CD8-positive, alpha-beta memory T cell (primary cell): Measurements from ENCODE around the gene SLC9C1. TPM values are rescaled to one million over a fixed set of nuclear protein-coding genes. Genes with fewer than 3 reads are reported as not detected.
A peak's percentile ranks its signal among the peaks of the same experiment; 100 is the strongest.

Source experiments
- CTCF ChIA-PET: fragments of 350-600 bp; sonication (Branson Sonifier 250); formaldehyde crosslinking; loops from one replicate; lab custom pipeline; 2021; ENCODE audit warnings: antibody characterized with exemption; lab: Charles Lee
- POLR2A ChIA-PET: fragments of 350-600 bp; sonication (Branson Sonifier 250); formaldehyde crosslinking; loops from one replicate; lab custom pipeline; 2021; ENCODE audit warnings: antibody characterized with exemption; lab: Charles Lee
- DNase-seq, 5 donors: peaks; one replicate each; pipeline versions ENCODE4 v3.0.0 to v3.0.0-alpha.2; 2020 to 2022; ENCODE audit warnings: mixed read lengths in 1 of 5
- H3K27ac ChIP-seq: one replicate; pipeline ENCODE4 v1.7.0; 2013; ENCODE audit warnings: low read depth, mild to moderate bottlenecking, low read length, moderate library complexity
- H3K27me3 ChIP-seq: 2 replicates; pipeline ENCODE4 v1.7.0; 2013; ENCODE audit warnings: low read length, mild to moderate bottlenecking; ENCODE audit not compliant: insufficient read depth, poor library complexity, severe bottlenecking
- H3K36me3 ChIP-seq: 2 replicates; pipeline ENCODE4 v1.7.0; 2013; ENCODE audit warnings: mild to moderate bottlenecking, low read length, moderate library complexity; ENCODE audit not compliant: insufficient read depth
- H3K4me1 ChIP-seq: 2 replicates; pipeline ENCODE4 v1.7.0; 2013; ENCODE audit warnings: mild to moderate bottlenecking, low read length, moderate library complexity; ENCODE audit not compliant: insufficient read depth
- H3K4me3 ChIP-seq: 2 replicates; pipeline ENCODE4 v1.7.0; 2013; ENCODE audit warnings: mild to moderate bottlenecking, low read length
- H3K9me3 ChIP-seq: 2 replicates; pipeline ENCODE4 v1.7.0; 2013; ENCODE audit warnings: mild to moderate bottlenecking, low read length
- H3K27ac Mint-ChIP-seq, 8 donors: one replicate each; pipeline ENCODE4 v1.8.0; 2020 to 2021; ENCODE audit warnings: mixed read lengths in 8 of 8, mild to moderate bottlenecking in 6 of 8, inconsistent platforms in 3 of 8, moderate library complexity in 3 of 8
- H3K27me3 Mint-ChIP-seq, 2 donors: one replicate each; pipeline ENCODE4 v1.8.0; 2020 to 2021; ENCODE audit warnings: mixed read lengths in 2 of 2, mild to moderate bottlenecking in 1 of 2, moderate library complexity in 1 of 2
- H3K36me3 Mint-ChIP-seq, 3 donors: one replicate each; pipeline ENCODE4 v1.8.0; 2020 to 2021; ENCODE audit warnings: mixed read lengths in 3 of 3, inconsistent platforms in 1 of 3, mild to moderate bottlenecking in 1 of 3
- H3K4me1 Mint-ChIP-seq, 3 donors: one replicate each; pipeline ENCODE4 v1.8.0; 2020 to 2021; ENCODE audit warnings: mixed read lengths in 3 of 3, inconsistent platforms in 1 of 3, mild to moderate bottlenecking in 1 of 3
- H3K4me3 Mint-ChIP-seq, 7 donors: one replicate each; pipeline ENCODE4 v1.8.0; 2020 to 2021; ENCODE audit warnings: mixed read lengths in 7 of 7, mild to moderate bottlenecking in 6 of 7, moderate library complexity in 4 of 7, inconsistent platforms in 2 of 7
- H3K9me3 Mint-ChIP-seq, 5 donors: one replicate each; pipeline ENCODE4 v1.8.0; 2020 to 2022; ENCODE audit warnings: mixed read lengths in 5 of 5, mild to moderate bottlenecking in 3 of 5, moderate library complexity in 2 of 5, inconsistent platforms in 1 of 5
- polyA plus RNA-seq: library from polyadenylated mRNA; unstranded; fragments of 300-500 nt; fragmentation: Illumina TruSeq; gene quantifications from one replicate; pipeline ENCODE4 v1.2.3, GENCODE V29; 2021
- total RNA-seq, 2 experiments: library from RNA; stranded (reverse); gene quantifications; one replicate each; pipeline ENCODE4 v1.2.3, GENCODE V29; 2021

SLC9C1 gene
- total and polyA plus RNA-seq, 3 experiments from 2014 or later, result not detected

DNA sequence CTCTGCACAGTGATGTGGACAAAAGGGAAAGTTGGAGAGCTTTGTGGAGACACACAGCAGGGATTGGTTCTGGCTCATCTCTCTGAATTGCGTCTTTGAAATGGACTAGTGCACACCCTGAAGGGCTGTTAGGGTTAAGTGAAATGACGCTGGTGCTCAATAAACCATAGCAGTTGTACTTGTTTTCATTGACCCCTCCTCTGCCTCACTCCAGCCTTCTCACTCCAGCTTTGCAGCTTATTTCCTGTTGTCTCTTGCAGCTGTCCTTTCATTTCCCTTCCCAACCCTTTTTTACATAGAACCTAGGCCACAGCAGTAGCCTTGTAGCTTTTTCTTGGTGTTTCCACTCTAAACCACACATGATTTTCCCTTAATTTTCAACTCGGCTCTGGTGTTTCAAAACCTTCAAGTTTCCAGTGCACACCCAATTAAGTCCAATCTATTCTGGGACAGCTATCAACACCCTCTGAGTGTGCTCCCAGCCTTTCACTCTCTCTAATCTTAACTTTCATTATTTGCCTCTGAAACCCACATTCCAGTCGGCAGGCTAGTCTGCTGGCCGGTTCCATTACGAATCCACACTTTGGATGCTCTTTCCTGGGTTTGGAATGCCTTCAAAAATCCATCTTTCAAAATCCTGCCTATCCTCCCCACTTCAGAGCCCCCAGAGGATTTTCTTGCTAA lies 201.4 kb downstream of the SLC9C1 start:
- no peaks in the 10 kb centered on the region for H3K36me3 ChIP-seq
- Mint-ChIP-seq H3K36me3 (peaks cover 0 to 4% (median 0%) of the 10 kb centered on the region in 3 donors), H3K27ac (peak overlapping the region in 1 of 8 donors; percentile 37), H3K4me1 (peaks cover 1 to 17% (median 14%) of the 10 kb centered on the region in 3 donors), H3K4me3 (no peak overlapping the region), H3K9me3 (no peaks in the 10 kb centered on the region), H3K27me3 (peaks cover 20 to 28% of the 10 kb centered on the region in 2 donors)
- H3K9me3 ChIP-seq, result no peaks in the 10 kb centered on the region
- H3K4me3 ChIP-seq, result no peak overlapping the region
- no peak overlapping the region for H3K27ac ChIP-seq
- POLR2A ChIA-PET, result no interaction called here
- H3K4me1 ChIP-seq, result peaks cover 8% of the 10 kb centered on the region
- CTCF ChIA-PET, result interaction anchor here (2.7 kb wide), 1 partner anchor 18 kb away, joined by 9 read pairs; no protein-coding TSS in a partner anchor
- no peak for DNase-seq
- no peaks in the 10 kb centered on the region for H3K27me3 ChIP-seq

- H3K27me3 Mint-ChIP-seq, result peaks cover 25 to 26% of the 10 kb centered on the region in 2 donors
- no peak overlapping the region for H3K27ac Mint-ChIP-seq
- no peak for DNase-seq
- Histone ChIP-seq H3K36me3 (no peaks in the 10 kb centered on the region), H3K4me3 (no peak overlapping the region), H3K27me3 (no peaks in the 10 kb centered on the region), H3K4me1 (peaks cover 8% of the 10 kb centered on the region), H3K27ac (no peak overlapping the region), H3K9me3 (no peaks in the 10 kb centered on the region)
- no peak overlapping the region for H3K4me3 Mint-ChIP-seq
- ChIA-PET CTCF (no interaction called here), POLR2A (no interaction called here)
- H3K36me3 Mint-ChIP-seq, result peaks cover 0 to 4% (median 0%) of the 10 kb centered on the region in 3 donors
- no peaks in the 10 kb centered on the region for H3K9me3 Mint-ChIP-seq
- H3K4me1 Mint-ChIP-seq, result peaks cover 9 to 28% (median 25%) of the 10 kb centered on the region in 3 donors
These were observed 203.0 kb downstream of the SLC9C1 start for GRCh38 chr3:112090887-112091586.

Other genes with a start within 250 kb of the SLC9C1 start
- gene C3orf52, start 207.8 kb downstream of the SLC9C1 start, total RNA-seq, result 1 to 10 TPM; 2.8 to 3.4 TPM
- gene C3orf52, start 207.8 kb downstream of the SLC9C1 start, polyA plus RNA-seq, result 0.12 TPM
- 1 to 10 TPM; 4.1 to 4.8 TPM for gene GCSAM, start 161.0 kb downstream of the SLC9C1 start, total RNA-seq
- gene GCSAM, start 161.0 kb downstream of the SLC9C1 start, polyA plus RNA-seq, result 17.8 TPM
- 10 to 100 TPM; 17.9 to 18.3 TPM for gene CD200, start 38.9 kb upstream of the SLC9C1 start, total RNA-seq
- 1.7 TPM for gene CD200, start 38.9 kb upstream of the SLC9C1 start, polyA plus RNA-seq
- gene BTLA, start 205.3 kb upstream of the SLC9C1 start, total RNA-seq, result 10 to 100 TPM; 14.1 to 14.8 TPM
- 17.6 TPM for gene BTLA, start 205.3 kb upstream of the SLC9C1 start, polyA plus RNA-seq